AG09319 (cell line): Measurements from ENCODE around the gene CCSAP.

Experiments used
- DNase-seq: peaks from one replicate; pipeline ENCODE4 v3.0.0-alpha.2; 2010; ENCODE audit warnings: low read depth; ENCODE audit errors: extremely low read depth
- CTCF ChIP-seq: IDR thresholded peaks from 2 replicates; pipeline ENCODE4 v1.5.1; 2011; ENCODE audit warnings: low read depth, mild to moderate bottlenecking, inconsistent platforms, low read length, moderate library complexity

The CCSAP gene

GRCh38 chr1:229323885-229324553 is 18.8 kb downstream of the CCSAP start:
- TF ChIP-seq CTCF = no peak
- no peak for DNase-seq

- DNase-seq = no peak
- no peak for TF ChIP-seq CTCF
Measured at GRCh38 chr1:229323201-229323600, 19.6 kb downstream of the CCSAP start.

GRCh38 chr1:229319487-229319886 is 23.4 kb downstream of the CCSAP start:
- no peak for TF ChIP-seq CTCF
- DNase-seq = no peak

DNA sequence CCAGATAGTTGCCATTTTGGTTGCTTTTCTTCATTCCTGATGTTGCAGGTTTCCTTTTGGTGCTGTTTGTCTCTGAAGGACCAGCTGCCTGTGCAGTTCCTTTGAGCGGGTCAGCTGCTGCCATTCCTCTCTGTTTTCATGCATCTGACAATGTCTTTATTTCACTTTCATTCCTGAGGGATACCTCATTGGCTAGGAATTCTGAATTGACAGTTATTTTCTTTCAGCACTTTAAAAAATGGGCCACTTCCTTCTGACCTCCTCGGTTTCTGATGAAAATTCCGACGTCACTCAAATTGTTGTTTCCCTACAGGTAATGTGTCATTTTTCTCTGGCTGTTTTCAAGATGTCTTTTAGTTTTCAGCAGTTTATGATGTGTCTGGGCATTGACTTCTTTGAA is 24.8 kb downstream of the CCSAP start:
- no peak for TF ChIP-seq CTCF
- DNase-seq = no peak

- DNase-seq = no peak
- TF ChIP-seq CTCF = no peak
Measured at GRCh38 chr1:229316166-229316565, 26.7 kb downstream of the CCSAP start.

DNA sequence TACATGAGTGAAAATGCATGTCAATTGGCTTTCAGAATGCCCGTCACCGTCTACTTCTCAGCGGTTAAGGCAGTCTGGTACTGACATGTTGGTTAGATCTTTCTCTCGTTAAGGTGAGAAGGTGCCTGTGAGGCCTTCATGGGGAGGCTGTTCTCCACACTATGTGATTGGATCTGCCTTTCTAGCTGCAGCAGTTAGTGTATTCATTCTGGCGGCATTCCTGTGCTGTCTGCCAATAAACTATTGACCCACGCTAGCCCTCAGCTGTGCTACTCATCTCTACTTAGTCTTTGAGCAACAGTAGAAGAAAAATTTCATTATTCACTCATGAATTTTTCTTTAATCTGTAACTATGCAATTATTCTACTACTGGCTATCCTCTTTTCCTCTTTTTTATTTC is 32.0 kb downstream of the CCSAP start:
- DNase-seq = no peak
- no peak for TF ChIP-seq CTCF

- no peak for TF ChIP-seq CTCF
Measured at GRCh38 chr1:229309684-229310083, 33.2 kb downstream of the CCSAP start.

More at GRCh38 chr1:229309684-229310083, 33.2 kb downstream of the CCSAP start:
- DNase-seq = no peak
